Lower leg skin (tissue), 4 donors: ENCODE data around the gene GLYAT. TPM values are rescaled to one million over a fixed set of nuclear protein-coding genes. Genes with fewer than 3 reads are reported as not detected.

Experiments used
- DNase-seq, 2 donors: peaks; one replicate each; pipeline ENCODE4 v3.0.0-alpha.2; 2019; ENCODE audit warnings: low spot score in 2 of 2
- H3K4me3 ChIP-seq: fragments of 200-600 bp; sonication (generic); 2 replicates; pipeline ENCODE4 v1.5.1; 2017; ENCODE audit warnings: mild to moderate bottlenecking, low read depth; ENCODE audit not compliant: poor library complexity, severe bottlenecking
- POLR2A ChIP-seq, 2 donors: fragments of 450-650 bp; IDR thresholded peaks; one replicate each; pipeline ENCODE4 v1.6.1; 2016 to 2017; ENCODE audit warnings: antibody characterized with exemption in 2 of 2, mild to moderate bottlenecking in 1 of 2, moderate library complexity in 1 of 2
- WGBS, 2 donors: methylation state at CpG; one replicate each; pipeline ENCODE4 v1.1.5; 2018; 5-methylcytosine and 5-hydroxymethylcytosine counted together
- intact Hi-C: fragments of 100-400 bp; cut with DNase I; formaldehyde crosslinking; loops from one replicate; pipeline ENCODE4 v1.15.0; 2023; ENCODE audit warnings: low total_unique reads
- total RNA-seq, 4 donors: library from RNA; depleted of rRNA; stranded (reverse); fragments of >200 nt; gene quantifications; one replicate each; pipeline ENCODE4 v1.1.0, GENCODE V29; 2016
- TF ChIP-seq, protein P1 (sequence below), 3 donors: fragments of 450-650 bp; IDR thresholded peaks; one replicate each; pipeline ENCODE4 v1.5.1; 2016; ENCODE audit warnings: antibody characterized with exemption in 3 of 3, mild to moderate bottlenecking in 3 of 3, moderate library complexity in 2 of 3

Gene GLYAT
- total RNA-seq, 4 donors from 2014 or later: 0.17 TPM; not detected in 3

DNA sequence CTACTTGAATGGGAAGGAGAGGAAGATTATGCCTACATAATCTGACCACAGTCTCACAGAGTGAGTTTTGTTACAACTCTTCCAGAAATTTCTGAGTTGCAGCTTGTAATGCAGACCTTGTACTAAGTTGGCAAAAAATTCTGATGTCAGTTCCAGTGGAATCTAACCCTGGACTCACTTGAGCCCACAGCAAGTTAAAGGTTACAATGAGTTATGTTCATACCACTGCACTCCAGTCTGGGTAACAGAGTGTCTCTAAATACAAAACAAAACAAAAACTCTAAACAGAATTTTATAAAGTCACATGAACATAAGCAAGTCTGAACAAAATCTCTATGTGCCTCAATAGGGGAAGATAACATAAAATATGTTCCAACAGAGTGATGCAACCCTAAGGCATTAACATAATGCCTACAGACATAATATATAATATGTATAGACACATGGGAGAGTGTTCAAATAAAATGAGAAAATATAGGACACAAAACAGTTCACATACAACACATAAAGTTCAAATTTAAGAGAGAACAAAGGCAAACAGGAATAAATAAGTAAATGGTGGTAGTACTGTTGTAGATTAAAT is 1.1 kb downstream of the GLYAT start:
- no peak for TF ChIP-seq POLR2A (IDR thresholded peaks at IDR 0.05)
- TF ChIP-seq, protein P1, sequence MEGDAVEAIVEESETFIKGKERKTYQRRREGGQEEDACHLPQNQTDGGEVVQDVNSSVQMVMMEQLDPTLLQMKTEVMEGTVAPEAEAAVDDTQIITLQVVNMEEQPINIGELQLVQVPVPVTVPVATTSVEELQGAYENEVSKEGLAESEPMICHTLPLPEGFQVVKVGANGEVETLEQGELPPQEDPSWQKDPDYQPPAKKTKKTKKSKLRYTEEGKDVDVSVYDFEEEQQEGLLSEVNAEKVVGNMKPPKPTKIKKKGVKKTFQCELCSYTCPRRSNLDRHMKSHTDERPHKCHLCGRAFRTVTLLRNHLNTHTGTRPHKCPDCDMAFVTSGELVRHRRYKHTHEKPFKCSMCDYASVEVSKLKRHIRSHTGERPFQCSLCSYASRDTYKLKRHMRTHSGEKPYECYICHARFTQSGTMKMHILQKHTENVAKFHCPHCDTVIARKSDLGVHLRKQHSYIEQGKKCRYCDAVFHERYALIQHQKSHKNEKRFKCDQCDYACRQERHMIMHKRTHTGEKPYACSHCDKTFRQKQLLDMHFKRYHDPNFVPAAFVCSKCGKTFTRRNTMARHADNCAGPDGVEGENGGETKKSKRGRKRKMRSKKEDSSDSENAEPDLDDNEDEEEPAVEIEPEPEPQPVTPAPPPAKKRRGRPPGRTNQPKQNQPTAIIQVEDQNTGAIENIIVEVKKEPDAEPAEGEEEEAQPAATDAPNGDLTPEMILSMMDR (IDR thresholded peaks at IDR 0.05): no peak
- H3K4me3 ChIP-seq: no peak overlapping the region
- intact Hi-C loops: no loop called here
- no peak for DNase-seq

DNA sequence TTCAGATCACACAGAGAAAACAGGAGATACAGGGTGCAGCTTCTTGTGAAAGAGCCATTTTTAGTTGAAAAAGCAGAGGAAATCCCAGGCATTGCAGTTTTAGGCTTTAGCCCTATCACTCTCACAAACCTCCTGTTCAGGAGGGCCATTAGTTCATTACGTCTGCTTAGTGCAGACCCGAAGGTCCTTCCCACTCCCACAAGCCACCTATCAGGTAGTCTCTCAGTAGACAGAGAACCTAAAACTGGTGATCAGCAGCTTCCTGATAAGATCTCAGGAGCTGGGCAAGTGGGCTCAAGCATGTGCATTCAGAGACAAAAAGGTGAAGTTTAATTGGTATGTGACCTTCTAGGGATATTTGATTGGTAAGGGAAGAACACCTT is 4.3 kb downstream of the GLYAT start:
- no peak overlapping the region for H3K4me3 ChIP-seq
- no peak for DNase-seq
- 65 to 83% methylated on average over 2 of the region's 2 CpGs for WGBS, 2 donors
- TF ChIP-seq, protein P1 (IDR thresholded peaks at IDR 0.05): no peak
- no peak for TF ChIP-seq POLR2A (IDR thresholded peaks at IDR 0.05)
- intact Hi-C loops: no loop called here

DNA sequence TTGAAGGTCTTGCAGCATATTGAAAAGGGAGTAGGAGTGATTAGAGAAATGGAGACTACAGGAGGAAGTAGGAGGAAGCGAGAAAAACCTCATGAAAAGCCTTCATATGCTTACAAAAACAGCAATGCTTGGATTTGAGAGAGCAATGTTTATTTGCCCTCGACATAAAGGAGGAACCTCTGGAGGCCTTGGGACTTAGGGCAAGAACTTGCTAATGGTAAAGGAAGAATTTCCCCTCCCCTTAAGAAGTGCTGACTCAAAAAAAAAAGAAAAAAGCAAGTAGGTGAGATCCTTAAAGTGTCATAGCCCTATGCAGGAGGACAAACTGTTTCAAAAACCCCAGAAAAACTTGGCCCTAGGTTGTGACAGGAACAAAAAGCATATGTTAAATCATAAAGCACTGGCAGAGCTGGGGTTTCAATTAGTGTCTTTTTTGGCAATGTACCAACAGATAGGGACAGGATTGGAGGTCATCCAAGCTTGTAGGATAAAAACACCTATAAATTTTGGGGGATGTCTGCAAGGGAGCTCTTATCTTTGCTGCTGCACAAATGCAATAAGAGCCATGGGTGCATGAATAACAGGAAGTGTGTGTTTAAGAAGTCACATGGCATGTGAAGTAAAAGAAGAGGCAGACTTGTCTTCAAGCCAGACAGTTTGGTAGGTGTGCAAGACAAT is 4.9 kb downstream of the GLYAT start:
- DNase-seq: no peak
- no peak overlapping the region for H3K4me3 ChIP-seq
- 57 to 58% methylated on average over 2 of the region's 2 CpGs for WGBS, 2 donors
- intact Hi-C loops: no loop called here
- TF ChIP-seq, protein P1 (IDR thresholded peaks at IDR 0.05): no peak
- no peak for TF ChIP-seq POLR2A (IDR thresholded peaks at IDR 0.05)

DNA sequence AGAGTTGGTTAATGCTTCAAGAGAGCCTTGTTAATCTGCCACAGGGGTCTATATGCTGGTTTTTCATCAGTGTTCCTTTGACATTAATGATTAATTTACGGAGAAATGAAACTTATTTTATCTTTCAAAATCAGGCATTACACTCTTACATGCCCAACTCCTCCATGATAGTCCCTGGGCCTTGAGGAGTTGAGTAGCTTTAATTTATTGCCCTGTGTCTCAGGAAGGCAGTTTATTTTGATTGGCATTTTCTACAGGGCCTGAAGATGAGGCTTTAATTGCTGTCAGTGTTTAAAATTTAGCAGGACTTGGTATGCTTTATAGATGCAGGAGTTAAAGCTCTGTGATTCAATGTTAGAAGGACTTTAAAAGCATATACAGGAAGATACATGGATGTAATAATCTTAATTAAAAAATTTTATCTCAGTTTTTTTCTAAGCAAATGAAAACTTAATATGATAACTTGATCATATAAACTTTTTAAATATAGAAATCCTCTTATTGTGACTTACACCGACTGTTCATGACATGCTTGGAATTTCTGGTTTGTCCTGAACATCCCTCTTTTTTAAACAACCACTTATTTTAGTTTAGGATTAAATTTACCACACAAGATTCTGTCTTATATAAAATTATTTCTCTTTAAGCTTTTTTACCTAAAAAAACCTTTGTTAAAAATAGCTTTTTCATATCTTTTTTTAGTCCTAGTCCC is 12.2 kb downstream of the GLYAT start:
- no peak for DNase-seq
- intact Hi-C loops: no loop called here
- no peak overlapping the region for H3K4me3 ChIP-seq
- TF ChIP-seq, protein P1 (IDR thresholded peaks at IDR 0.05): no peak
- TF ChIP-seq POLR2A (IDR thresholded peaks at IDR 0.05): no peak
- WGBS, 2 donors: 62 to 65% methylated on average over 2 of the region's 2 CpGs

DNA sequence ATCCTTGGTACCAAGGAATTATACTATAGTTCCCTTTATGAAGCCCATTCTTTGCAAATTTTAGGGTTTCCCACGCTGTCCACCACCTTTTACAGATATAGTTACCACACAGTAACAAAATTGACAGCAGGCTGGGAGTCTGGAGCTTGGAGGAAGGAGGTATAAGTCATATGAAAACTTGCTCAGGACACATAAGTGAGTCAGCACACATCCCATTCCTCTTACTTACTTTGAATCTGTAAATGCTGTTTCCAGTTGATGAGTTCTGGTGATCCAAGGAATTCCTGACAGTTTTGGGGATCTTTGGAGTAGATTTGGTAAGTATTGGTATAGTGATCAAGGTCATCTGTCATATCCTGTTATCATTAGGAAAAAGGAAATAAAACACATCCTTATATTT is 19.2 kb downstream of the GLYAT start:
- DNase-seq: no peak
- no peak overlapping the region for H3K4me3 ChIP-seq
- TF ChIP-seq, protein P1 (IDR thresholded peaks at IDR 0.05): no peak
- no peak for TF ChIP-seq POLR2A (IDR thresholded peaks at IDR 0.05)
- intact Hi-C loops: no loop called here
- WGBS, 2 donors: 17 to 29% methylated on average over 1 of the region's 1 CpG
